Measurements from ENCODE around the gene SLC25A34. TPM values are rescaled to one million over a fixed set of nuclear protein-coding genes. Genes with fewer than 3 reads are reported as not detected.

SLC25A34 gene
- total and polyA plus RNA-seq, 9 donors, result 3.6 to 7.4 (median 5.8) TPM

DNA sequence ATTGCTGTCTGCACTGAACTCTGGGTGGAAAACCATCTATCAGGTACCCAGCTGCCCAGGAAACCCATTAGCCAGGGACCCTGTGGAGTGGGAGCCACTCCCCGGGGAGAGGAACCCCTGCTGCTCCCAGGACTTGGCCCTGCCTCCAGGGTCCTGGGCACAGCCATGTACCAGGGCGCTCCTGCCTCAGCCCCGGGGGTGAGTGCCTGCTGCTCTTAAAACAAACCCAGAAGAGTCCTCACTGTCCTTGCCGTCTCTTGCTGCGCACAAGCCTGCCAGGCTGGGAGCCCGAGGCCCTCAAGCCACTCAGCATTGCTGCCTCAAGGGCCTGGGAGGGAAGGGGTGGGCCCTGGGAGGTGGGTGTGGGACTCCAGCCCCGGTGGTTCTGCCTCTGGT, 3.4 kb upstream of the SLC25A34 start:
- WGBS (ENCODE audit: insufficient coverage), result 90% methylated on average over 7 of the region's 7 CpGs
- no peaks in the 10 kb centered on the region for H3K27me3 ChIP-seq (ENCODE audit: control insufficient read depth, insufficient read depth, low read length)
- peaks cover 74% of the 10 kb centered on the region for H3K36me3 ChIP-seq (ENCODE audit: control insufficient read depth, insufficient read depth, low read length)
- H3K4me3 ChIP-seq (ENCODE audit: low read length), result no peak overlapping the region
- no peak for DNase-seq
- H3K4me1 ChIP-seq (ENCODE audit: control insufficient read depth, insufficient read depth, low read length), result peaks cover 45% of the 10 kb centered on the region
- H3K27ac ChIP-seq (ENCODE audit: low read length), result no peak overlapping the region
- H3K9me3 ChIP-seq (replicated peaks; ENCODE audit: control insufficient read depth, low read depth, low read length), result no peaks in the 10 kb centered on the region

GRCh38 chr1:15733218-15733725, 2.8 kb upstream of the SLC25A34 start:
- Histone ChIP-seq H3K4me3 (ENCODE audit: low read length) (no peak overlapping the region), H3K9me3 (replicated peaks; ENCODE audit: control insufficient read depth, low read depth, low read length) (no peaks in the 10 kb centered on the region), H3K27me3 (ENCODE audit: control insufficient read depth, insufficient read depth, low read length) (no peaks in the 10 kb centered on the region), H3K36me3 (ENCODE audit: control insufficient read depth, insufficient read depth, low read length) (peaks cover 68% of the 10 kb centered on the region), H3K27ac (ENCODE audit: low read length) (no peak overlapping the region), H3K4me1 (ENCODE audit: control insufficient read depth, insufficient read depth, low read length) (peaks cover 48% of the 10 kb centered on the region)
- no peak for DNase-seq
- 86% methylated on average over 8 of the region's 11 CpGs for WGBS (ENCODE audit: insufficient coverage)

DNA sequence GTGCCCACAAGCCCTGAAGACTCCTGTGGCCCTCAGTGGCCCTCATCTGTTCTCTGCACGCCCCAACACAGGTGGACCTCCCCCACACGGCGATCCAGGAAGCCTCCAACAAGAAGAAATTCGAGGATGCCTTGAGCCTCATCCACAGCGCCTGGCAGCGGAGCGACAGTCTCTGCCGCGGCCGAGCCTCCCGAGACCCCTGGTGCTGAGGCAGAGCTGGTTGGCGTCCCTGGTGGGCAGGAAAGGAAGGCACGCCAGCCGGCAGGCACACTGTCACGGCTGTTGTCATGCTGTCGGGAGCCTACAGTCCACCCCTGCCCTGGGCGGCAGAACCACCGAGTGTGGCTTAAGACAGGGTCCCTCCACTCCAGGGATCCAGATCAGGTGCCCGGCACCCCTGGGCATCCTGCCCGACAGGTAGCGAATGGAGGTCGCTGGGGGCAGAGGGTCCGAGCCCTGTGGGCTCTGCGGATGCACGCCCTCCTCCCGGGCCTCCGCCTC, 2.3 kb upstream of the SLC25A34 start:
- no peak for DNase-seq
- Histone ChIP-seq H3K27ac (ENCODE audit: low read length) (no peak overlapping the region), H3K9me3 (replicated peaks; ENCODE audit: control insufficient read depth, low read depth, low read length) (no peaks in the 10 kb centered on the region), H3K4me1 (ENCODE audit: control insufficient read depth, insufficient read depth, low read length) (peaks cover 50% of the 10 kb centered on the region), H3K27me3 (ENCODE audit: control insufficient read depth, insufficient read depth, low read length) (no peaks in the 10 kb centered on the region), H3K4me3 (ENCODE audit: low read length) (no peak overlapping the region), H3K36me3 (ENCODE audit: control insufficient read depth, insufficient read depth, low read length) (peaks cover 63% of the 10 kb centered on the region)
- WGBS (ENCODE audit: insufficient coverage), result 90% methylated on average over 22 of the region's 27 CpGs

- DNase-seq, result no peak
- no peaks in the 10 kb centered on the region for H3K27me3 ChIP-seq (ENCODE audit: control insufficient read depth, insufficient read depth, low read length)
- H3K27ac ChIP-seq (ENCODE audit: low read length), result no peak overlapping the region
- peaks cover 58% of the 10 kb centered on the region for H3K36me3 ChIP-seq (ENCODE audit: control insufficient read depth, insufficient read depth, low read length)
- 88% methylated on average over 11 of the region's 13 CpGs for WGBS (ENCODE audit: insufficient coverage)
- H3K4me3 ChIP-seq (ENCODE audit: low read length), result no peak overlapping the region
- no peaks in the 10 kb centered on the region for H3K9me3 ChIP-seq (replicated peaks; ENCODE audit: control insufficient read depth, low read depth, low read length)
- peaks cover 56% of the 10 kb centered on the region for H3K4me1 ChIP-seq (ENCODE audit: control insufficient read depth, insufficient read depth, low read length)
These were observed 1.8 kb upstream of the SLC25A34 start for GRCh38 chr1:15734296-15734695.

DNA sequence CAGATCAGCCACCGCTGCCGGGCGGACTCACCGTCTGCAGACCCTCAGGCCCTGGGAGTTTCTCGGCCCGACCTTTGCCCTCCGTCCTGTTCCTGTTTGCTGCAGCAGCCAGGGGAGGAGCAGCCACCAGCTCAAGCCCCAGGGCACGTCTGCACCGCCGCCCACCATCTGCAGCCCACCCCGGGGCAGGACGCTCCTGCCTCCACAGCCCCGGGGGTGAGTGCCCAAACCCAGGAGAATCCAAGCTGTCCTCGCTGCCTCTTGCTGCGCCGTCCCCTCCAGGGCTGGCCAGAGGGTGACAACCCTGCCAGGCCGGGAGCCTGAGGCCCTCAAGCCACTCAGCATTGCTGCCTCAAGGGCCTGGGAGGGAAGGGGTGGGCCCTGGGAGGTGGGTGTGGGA, 1.2 kb upstream of the SLC25A34 start:
- 76% methylated on average over 13 of the region's 17 CpGs for WGBS (ENCODE audit: insufficient coverage)
- Histone ChIP-seq H3K4me3 (ENCODE audit: low read length) (no peak overlapping the region), H3K27me3 (ENCODE audit: control insufficient read depth, insufficient read depth, low read length) (no peaks in the 10 kb centered on the region), H3K36me3 (ENCODE audit: control insufficient read depth, insufficient read depth, low read length) (peaks cover 54% of the 10 kb centered on the region), H3K27ac (ENCODE audit: low read length) (no peak overlapping the region), H3K9me3 (replicated peaks; ENCODE audit: control insufficient read depth, low read depth, low read length) (no peaks in the 10 kb centered on the region), H3K4me1 (ENCODE audit: control insufficient read depth, insufficient read depth, low read length) (peaks cover 56% of the 10 kb centered on the region)
- no peak for DNase-seq

GRCh38 chr1:15735304-15736037, 587 bp upstream of the SLC25A34 start:
- no peak overlapping the region for H3K4me3 ChIP-seq (ENCODE audit: low read length)
- no peaks in the 10 kb centered on the region for H3K27me3 ChIP-seq (ENCODE audit: control insufficient read depth, insufficient read depth, low read length)
- H3K36me3 ChIP-seq (ENCODE audit: control insufficient read depth, insufficient read depth, low read length), result peaks cover 51% of the 10 kb centered on the region
- H3K9me3 ChIP-seq (replicated peaks; ENCODE audit: control insufficient read depth, low read depth, low read length), result no peaks in the 10 kb centered on the region
- WGBS (ENCODE audit: insufficient coverage), result 70% methylated on average over 8 of the region's 12 CpGs
- H3K4me1 ChIP-seq (ENCODE audit: control insufficient read depth, insufficient read depth, low read length), result peaks cover 55% of the 10 kb centered on the region
- no peak for DNase-seq
- peak overlapping the region; percentile 78 for H3K27ac ChIP-seq (ENCODE audit: low read length)

DNA sequence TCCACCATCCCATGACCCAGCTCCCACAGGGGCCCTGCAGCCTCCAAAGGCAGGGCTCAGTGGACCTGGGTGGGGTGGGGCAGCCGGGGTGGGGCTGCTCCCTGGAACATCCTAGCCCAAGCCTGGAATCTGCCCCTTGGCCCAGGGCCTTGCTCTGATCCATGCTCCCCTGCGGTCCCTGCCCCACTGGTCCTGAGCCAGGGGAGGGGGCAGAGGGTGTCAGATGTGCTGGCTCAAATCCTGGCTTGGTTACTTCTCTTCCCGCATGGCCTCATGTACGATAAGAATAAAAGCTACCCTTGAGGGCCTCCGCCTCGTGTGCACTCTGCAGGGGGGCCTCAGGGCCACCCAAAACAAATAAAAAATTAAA, 819 bp downstream of the SLC25A34 start:
- WGBS (ENCODE audit: insufficient coverage), result 13% methylated on average over 1 of the region's 6 CpGs
- Histone ChIP-seq H3K27ac (ENCODE audit: low read length) (peak overlapping the region; percentile 77), H3K27me3 (ENCODE audit: control insufficient read depth, insufficient read depth, low read length) (no peaks in the 10 kb centered on the region), H3K4me3 (ENCODE audit: low read length) (no peak overlapping the region), H3K36me3 (ENCODE audit: control insufficient read depth, insufficient read depth, low read length) (peaks cover 37% of the 10 kb centered on the region), H3K4me1 (ENCODE audit: control insufficient read depth, insufficient read depth, low read length) (peaks cover 61% of the 10 kb centered on the region), H3K9me3 (replicated peaks; ENCODE audit: control insufficient read depth, low read depth, low read length) (no peaks in the 10 kb centered on the region)
- no peak for DNase-seq

DNA sequence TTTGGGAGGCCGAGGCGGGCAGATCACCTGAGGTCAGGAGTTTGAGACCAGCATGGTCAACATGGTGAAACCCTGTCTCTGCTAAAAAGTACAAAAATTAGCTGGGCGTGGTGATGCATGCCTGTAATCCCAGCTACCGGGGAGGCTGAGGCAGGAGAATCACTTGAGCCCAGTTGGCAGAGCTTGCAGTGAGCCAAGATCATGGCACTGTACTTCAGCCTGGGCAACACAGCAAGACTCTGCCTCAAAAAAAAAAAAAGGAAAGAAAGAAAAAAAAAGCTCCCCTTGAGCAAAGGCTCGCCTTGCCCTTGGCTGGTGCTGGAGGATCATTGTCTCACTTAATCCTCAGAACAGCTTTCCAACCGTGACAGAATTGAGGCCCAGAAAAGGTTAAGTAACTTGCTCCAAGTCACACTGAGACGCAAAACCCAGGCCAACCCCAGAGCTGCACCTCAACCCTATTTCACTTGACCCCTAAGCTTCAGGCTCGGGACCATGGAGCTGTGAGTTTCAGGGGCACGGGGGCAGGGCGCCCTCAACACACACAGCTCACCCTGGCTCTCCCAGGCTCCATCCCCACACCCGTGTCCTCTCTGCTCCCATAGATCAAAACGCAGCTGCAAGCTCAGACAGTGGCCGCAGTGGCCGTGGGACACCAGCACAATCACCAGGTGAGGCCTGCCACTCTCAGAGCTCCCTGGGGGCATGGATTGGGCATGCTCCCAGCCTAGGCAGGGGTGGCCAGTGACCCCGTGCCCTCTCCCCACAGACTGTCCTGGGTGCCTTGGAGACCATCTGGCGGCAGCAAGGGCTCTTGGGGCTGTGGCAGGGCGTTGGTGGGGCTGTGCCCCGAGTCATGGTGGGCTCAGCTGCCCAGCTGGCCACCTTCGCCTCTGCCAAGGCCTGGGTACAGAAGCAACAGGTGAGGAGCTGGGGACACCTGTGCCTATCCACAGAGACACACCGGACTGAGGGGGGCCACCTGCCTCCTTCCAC, 1.6 kb downstream of the SLC25A34 start:
- Histone ChIP-seq H3K27ac (ENCODE audit: low read length) (no peak overlapping the region), H3K27me3 (ENCODE audit: control insufficient read depth, insufficient read depth, low read length) (no peaks in the 10 kb centered on the region), H3K9me3 (replicated peaks; ENCODE audit: control insufficient read depth, low read depth, low read length) (no peaks in the 10 kb centered on the region), H3K36me3 (ENCODE audit: control insufficient read depth, insufficient read depth, low read length) (peaks cover 30% of the 10 kb centered on the region), H3K4me1 (ENCODE audit: control insufficient read depth, insufficient read depth, low read length) (peaks cover 61% of the 10 kb centered on the region), H3K4me3 (ENCODE audit: low read length) (no peak overlapping the region)
- DNase-seq, result no peak
- 63% methylated on average over 17 of the region's 20 CpGs for WGBS (ENCODE audit: insufficient coverage)

DNA sequence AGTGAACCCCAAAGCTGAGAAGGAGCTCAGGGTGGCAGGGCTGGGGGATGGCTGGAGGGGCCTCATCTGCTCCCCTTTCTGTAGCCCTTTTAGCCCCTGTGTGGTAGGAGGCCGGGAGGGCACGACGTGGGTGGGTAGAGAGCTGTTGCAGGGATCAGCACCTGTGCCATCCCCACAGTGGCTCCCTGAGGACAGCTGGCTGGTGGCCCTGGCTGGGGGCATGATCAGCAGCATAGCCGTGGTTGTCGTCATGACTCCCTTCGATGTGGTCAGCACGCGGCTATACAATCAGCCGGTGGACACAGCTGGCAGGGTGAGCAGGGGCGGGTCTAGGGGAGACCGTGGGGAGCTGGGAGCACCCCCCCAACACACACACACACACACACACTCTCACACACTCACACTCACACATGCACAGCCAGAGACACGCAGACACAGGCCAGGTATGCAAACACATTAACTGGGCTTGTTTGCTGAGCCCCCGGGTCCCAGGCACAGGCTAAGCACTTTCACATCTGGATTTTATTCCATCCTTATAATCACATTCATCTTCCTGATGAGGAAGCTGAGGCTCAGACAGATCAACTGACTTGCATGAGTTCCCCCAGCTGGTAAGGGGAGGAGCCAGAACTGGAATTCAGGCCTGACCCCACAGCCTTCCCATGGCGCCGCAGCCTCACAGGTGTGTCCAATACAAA, 2.5 kb downstream of the SLC25A34 start:
- 46% methylated on average over 6 of the region's 15 CpGs for WGBS (ENCODE audit: insufficient coverage)
- Histone ChIP-seq H3K27ac (ENCODE audit: low read length) (no peak overlapping the region), H3K4me1 (ENCODE audit: control insufficient read depth, insufficient read depth, low read length) (peaks cover 61% of the 10 kb centered on the region), H3K9me3 (replicated peaks; ENCODE audit: control insufficient read depth, low read depth, low read length) (no peaks in the 10 kb centered on the region), H3K27me3 (ENCODE audit: control insufficient read depth, insufficient read depth, low read length) (no peaks in the 10 kb centered on the region), H3K4me3 (ENCODE audit: low read length) (no peak overlapping the region), H3K36me3 (ENCODE audit: control insufficient read depth, insufficient read depth, low read length) (peaks cover 20% of the 10 kb centered on the region)
- DNase-seq, result no peak

Data from muscle of leg (tissue), 11 donors.